ENCODE results near the gene CDH23. TPM values are rescaled to one million over a fixed set of nuclear protein-coding genes. Genes with fewer than 3 reads are reported as not detected.
A peak's percentile ranks its signal among the peaks of the same experiment; 100 is the strongest.

Gene CDH23
- total RNA-seq, 1 experiment from 2014 or later = 2.9 TPM

DNA sequence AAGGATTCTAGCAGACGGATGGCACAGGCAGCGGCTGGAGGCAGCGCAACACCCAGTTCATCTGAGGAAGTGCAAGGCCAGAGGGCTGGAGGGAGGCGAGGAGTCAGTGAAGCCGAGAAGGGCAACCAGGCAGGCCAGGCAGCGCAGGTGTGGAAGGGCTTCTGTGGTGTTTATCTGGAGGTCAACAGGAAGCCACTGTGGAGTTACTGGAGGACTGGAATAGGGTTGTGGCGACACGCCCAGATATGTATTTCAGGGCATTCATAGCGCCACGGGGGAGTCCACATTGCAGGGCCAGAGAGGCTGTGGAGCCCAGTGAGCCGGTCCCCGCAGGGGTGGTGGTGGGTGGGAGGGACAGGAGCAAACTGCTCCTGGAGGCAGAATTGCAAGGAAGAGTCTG lies 150.6 kb downstream of the CDH23 start (continued):
- TF ChIP-seq, protein P1, sequence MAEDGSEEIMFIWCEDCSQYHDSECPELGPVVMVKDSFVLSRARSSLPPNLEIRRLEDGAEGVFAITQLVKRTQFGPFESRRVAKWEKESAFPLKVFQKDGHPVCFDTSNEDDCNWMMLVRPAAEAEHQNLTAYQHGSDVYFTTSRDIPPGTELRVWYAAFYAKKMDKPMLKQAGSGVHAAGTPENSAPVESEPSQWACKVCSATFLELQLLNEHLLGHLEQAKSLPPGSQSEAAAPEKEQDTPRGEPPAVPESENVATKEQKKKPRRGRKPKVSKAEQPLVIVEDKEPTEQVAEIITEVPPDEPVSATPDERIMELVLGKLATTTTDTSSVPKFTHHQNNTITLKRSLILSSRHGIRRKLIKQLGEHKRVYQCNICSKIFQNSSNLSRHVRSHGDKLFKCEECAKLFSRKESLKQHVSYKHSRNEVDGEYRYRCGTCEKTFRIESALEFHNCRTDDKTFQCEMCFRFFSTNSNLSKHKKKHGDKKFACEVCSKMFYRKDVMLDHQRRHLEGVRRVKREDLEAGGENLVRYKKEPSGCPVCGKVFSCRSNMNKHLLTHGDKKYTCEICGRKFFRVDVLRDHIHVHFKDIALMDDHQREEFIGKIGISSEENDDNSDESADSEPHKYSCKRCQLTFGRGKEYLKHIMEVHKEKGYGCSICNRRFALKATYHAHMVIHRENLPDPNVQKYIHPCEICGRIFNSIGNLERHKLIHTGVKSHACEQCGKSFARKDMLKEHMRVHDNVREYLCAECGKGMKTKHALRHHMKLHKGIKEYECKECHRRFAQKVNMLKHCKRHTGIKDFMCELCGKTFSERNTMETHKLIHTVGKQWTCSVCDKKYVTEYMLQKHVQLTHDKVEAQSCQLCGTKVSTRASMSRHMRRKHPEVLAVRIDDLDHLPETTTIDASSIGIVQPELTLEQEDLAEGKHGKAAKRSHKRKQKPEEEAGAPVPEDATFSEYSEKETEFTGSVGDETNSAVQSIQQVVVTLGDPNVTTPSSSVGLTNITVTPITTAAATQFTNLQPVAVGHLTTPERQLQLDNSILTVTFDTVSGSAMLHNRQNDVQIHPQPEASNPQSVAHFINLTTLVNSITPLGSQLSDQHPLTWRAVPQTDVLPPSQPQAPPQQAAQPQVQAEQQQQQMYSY (CRISPR knock-in tag; IDR thresholded peaks at IDR 0.05) = no peak
- TF ChIP-seq, protein P2, sequence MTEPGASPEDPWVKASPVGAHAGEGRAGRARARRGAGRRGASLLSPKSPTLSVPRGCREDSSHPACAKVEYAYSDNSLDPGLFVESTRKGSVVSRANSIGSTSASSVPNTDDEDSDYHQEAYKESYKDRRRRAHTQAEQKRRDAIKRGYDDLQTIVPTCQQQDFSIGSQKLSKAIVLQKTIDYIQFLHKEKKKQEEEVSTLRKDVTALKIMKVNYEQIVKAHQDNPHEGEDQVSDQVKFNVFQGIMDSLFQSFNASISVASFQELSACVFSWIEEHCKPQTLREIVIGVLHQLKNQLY (CRISPR knock-in tag; IDR thresholded peaks at IDR 0.05) = no peak
- TF ChIP-seq JUN (CRISPR knock-in tag; IDR thresholded peaks at IDR 0.05) = no peak
- no peak for TF ChIP-seq EMX1 (CRISPR knock-in tag; IDR thresholded peaks at IDR 0.05)
- no peak for TF ChIP-seq PRRX2 (CRISPR knock-in tag; IDR thresholded peaks at IDR 0.05)
- no peak for TF ChIP-seq TEAD1 (CRISPR knock-in tag; IDR thresholded peaks at IDR 0.05)
- TF ChIP-seq ZNF423 (CRISPR knock-in tag; IDR thresholded peaks at IDR 0.05) = no peak

DNA sequence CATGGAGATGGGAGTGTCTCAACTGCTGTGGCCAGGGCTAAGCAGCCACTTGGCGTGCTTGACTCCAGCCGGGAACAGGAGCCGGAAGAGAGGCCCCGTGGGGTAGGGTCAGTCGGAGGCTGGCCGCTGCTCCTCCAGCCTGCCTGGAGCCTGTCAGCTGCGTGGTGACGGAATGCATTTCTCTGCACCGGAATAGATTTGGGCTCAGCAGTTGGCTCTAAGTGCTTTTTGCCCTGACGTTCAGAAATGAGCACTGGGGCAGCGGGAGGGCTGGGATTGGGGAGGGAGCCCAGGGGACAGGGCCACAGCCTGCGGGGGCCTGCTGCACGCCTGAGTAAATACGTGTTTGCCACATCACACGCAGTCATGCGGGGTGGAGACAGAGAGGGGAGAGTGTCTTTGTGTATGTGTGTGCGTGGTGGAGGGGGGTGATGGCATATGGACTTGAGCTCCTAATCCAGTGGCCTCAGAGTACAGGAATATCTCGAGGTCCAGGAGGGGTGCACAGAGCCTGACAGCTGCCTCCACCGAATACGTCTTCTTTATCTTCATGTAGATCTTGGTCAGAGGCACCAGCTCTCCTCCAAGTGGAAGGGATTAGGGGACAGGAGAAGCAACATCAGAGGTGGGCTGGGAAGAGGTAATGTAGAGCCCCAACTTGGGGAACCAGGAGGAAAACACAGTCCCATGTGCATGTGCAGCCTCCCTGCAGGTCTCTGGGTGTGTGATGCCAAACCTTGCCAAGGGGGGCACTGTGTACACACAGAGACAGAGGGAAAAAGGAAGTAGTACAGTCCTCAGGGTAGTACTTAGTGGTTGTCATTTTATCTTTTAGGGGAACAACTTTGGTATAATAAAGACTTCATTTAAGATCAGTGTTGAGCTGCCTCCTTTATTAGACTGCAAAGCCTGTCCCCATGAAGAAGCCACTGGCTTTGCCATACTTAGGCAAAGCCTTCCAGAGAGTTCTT lies 151.4 kb downstream of the CDH23 start:
- H3K27me3 Mint-ChIP-seq (ENCODE audit: low read depth) = no peaks in the 10 kb centered on the region
- H3K9me3 Mint-ChIP-seq = no peaks in the 10 kb centered on the region
- ChIA-PET CTCF (interaction anchor here (1.1 to 5.2 kb wide), 4 partner anchors 17 to 52 kb away, joined by 3 to 37 read pairs (median 10); no protein-coding TSS in a partner anchor), POLR2A (no interaction called here)
- H3K27ac Mint-ChIP-seq = no peak overlapping the region
- H3K4me3 Mint-ChIP-seq = no peak overlapping the region
- ATAC-seq (peak; percentile 59), DNase-seq (ENCODE audit: low spot score) (peak; percentile 52)
- H3K4me1 Mint-ChIP-seq = peaks cover 60% of the 10 kb centered on the region
- TF ChIP-seq OVOL2 (CRISPR knock-in tag; IDR thresholded peaks at IDR 0.05; ENCODE audit: borderline replicate concordance) (no peak), FOXP1 (CRISPR knock-in tag; IDR thresholded peaks at IDR 0.05; ENCODE audit: borderline replicate concordance) (0 out of 2 replicates have a peak, but pooled peaks have one; percentile 32)
- H3K36me3 Mint-ChIP-seq = no peaks in the 10 kb centered on the region

DNA sequence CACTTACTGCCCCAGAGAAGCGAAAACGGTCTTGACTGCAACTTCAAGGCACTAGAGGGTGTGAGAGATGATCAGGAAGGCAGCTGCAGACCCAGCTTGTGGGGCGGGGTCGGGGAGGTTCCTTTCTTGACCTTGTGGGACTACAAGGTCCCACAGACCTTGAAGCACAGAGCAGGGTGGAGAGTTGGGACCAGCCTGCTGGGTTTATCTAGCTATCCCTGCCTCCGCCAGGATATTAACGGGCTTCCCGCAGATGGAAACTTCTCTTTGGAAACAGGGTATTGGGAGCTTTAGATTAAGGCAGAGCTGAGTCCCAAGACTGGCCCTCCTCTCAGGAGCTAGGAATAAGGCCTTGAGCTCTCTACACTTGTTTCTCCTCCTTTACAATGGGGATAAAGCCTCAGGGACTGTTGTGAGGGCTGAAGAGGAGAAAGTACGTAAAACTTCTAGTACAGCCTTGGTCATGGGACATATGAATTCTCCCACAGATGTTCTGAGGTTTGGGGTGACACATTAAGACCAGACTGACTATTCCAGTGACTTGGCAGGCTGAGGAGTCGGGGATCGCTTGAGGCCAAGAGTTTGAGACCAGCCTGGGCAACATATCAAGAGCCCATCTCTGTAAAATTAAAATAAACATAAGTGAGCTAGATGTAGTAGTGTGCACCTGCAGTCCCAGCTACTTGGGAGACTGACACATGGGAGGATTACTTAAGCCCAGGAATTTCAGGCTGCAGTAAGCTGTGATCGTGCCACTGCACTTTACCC lies 153.2 kb downstream of the CDH23 start:
- peak overlapping the region; percentile 41; the same call in 1 of the 2 replicates for H3K27ac Mint-ChIP-seq
- TF ChIP-seq ZNF121 (CRISPR knock-in tag; IDR thresholded peaks at IDR 0.05) = 0 out of 2 replicates have a peak, but pooled peaks have one; percentile 14
- TF ChIP-seq SMAD3 (CRISPR knock-in tag; IDR thresholded peaks at IDR 0.05; ENCODE audit: borderline replicate concordance) = no peak
- TF ChIP-seq EMX1 (CRISPR knock-in tag; IDR thresholded peaks at IDR 0.05) = no peak
- TF ChIP-seq NFYB (CRISPR knock-in tag; conservative IDR thresholded peaks at IDR 0.05; ENCODE audit: low read depth) = no peak
- TF ChIP-seq, protein P3, sequence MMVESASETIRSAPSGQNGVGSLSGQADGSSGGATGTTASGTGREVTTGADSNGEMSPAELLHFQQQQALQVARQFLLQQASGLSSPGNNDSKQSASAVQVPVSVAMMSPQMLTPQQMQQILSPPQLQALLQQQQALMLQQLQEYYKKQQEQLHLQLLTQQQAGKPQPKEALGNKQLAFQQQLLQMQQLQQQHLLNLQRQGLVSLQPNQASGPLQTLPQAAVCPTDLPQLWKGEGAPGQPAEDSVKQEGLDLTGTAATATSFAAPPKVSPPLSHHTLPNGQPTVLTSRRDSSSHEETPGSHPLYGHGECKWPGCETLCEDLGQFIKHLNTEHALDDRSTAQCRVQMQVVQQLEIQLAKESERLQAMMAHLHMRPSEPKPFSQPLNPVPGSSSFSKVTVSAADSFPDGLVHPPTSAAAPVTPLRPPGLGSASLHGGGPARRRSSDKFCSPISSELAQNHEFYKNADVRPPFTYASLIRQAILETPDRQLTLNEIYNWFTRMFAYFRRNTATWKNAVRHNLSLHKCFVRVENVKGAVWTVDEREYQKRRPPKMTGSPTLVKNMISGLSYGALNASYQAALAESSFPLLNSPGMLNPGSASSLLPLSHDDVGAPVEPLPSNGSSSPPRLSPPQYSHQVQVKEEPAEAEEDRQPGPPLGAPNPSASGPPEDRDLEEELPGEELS (CRISPR knock-in tag; IDR thresholded peaks at IDR 0.05) = no peak
- TF ChIP-seq CREM (CRISPR knock-in tag; IDR thresholded peaks at IDR 0.05) = no peak
- TF ChIP-seq, protein P4, sequence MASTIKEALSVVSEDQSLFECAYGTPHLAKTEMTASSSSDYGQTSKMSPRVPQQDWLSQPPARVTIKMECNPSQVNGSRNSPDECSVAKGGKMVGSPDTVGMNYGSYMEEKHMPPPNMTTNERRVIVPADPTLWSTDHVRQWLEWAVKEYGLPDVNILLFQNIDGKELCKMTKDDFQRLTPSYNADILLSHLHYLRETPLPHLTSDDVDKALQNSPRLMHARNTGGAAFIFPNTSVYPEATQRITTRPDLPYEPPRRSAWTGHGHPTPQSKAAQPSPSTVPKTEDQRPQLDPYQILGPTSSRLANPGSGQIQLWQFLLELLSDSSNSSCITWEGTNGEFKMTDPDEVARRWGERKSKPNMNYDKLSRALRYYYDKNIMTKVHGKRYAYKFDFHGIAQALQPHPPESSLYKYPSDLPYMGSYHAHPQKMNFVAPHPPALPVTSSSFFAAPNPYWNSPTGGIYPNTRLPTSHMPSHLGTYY (CRISPR knock-in tag; IDR thresholded peaks at IDR 0.05) = no peak
- H3K9me3 Mint-ChIP-seq = no peaks in the 10 kb centered on the region
- POLR2A ChIA-PET = no interaction called here
- H3K36me3 Mint-ChIP-seq = no peaks in the 10 kb centered on the region
- H3K4me1 Mint-ChIP-seq = peaks cover 52% of the 10 kb centered on the region
- H3K4me3 Mint-ChIP-seq = no peak overlapping the region
- ATAC-seq (peak; percentile 15; the same call in 1 of the 2 replicates), DNase-seq (ENCODE audit: low spot score) (no peak)
- CTCF ChIA-PET = interaction anchor here (0.7 to 5.2 kb wide), 11 partner anchors 10 to 166 kb away, joined by 3 to 37 read pairs (median 4); no protein-coding TSS in a partner anchor
- no peaks in the 10 kb centered on the region for H3K27me3 Mint-ChIP-seq (ENCODE audit: low read depth)

All from WTC11 (cell line).